Astrocyte (in vitro differentiated cells and primary cell): ENCODE data around the gene KYNU. TPM values are rescaled to one million over a fixed set of nuclear protein-coding genes. Genes with fewer than 3 reads are reported as not detected.

Source experiments
- DNase-seq: peaks from one replicate; pipeline ENCODE4 v3.0.0-alpha.2; 2010; ENCODE audit warnings: low read depth
- FAIRE-seq: peaks from 2 replicates; lab custom pipeline; 2011; peaks lifted over from hg19 to GRCh38; lab: Jason Lieb, UNC
- H2AFZ ChIP-seq: 2 replicates; pipeline ENCODE4 v1.6.0; 2012; ENCODE audit warnings: low read depth, low read length, inconsistent platforms
- H3K27ac ChIP-seq: 2 replicates; pipeline ENCODE4 v1.5.1; 2011; ENCODE audit warnings: low read depth, low read length, inconsistent platforms
- H3K27me3 ChIP-seq: 2 replicates; pipeline ENCODE4 v1.6.0; 2011; ENCODE audit warnings: low read length, inconsistent platforms; ENCODE audit not compliant: insufficient read depth
- H3K36me3 ChIP-seq: 2 replicates; pipeline ENCODE4 v1.5.1; 2011; ENCODE audit warnings: low read length, inconsistent platforms; ENCODE audit not compliant: insufficient read depth
- H3K4me1 ChIP-seq: 2 replicates; pipeline ENCODE4 v1.5.1; 2011; ENCODE audit warnings: low read length, inconsistent platforms; ENCODE audit not compliant: insufficient read depth
- H3K4me2 ChIP-seq: 2 replicates; pipeline ENCODE4 v1.6.0; 2012; ENCODE audit warnings: low read length, inconsistent platforms
- H3K4me3 ChIP-seq: 2 replicates; pipeline ENCODE4 v1.5.1; 2011; ENCODE audit warnings: low read depth, mild to moderate bottlenecking, low read length, inconsistent platforms; ENCODE audit not compliant: insufficient read depth
- H3K79me2 ChIP-seq: 2 replicates; pipeline ENCODE4 v1.6.0; 2012; ENCODE audit warnings: mild to moderate bottlenecking, low read length, inconsistent platforms; ENCODE audit not compliant: insufficient read depth
- H3K9ac ChIP-seq: 2 replicates; pipeline ENCODE4 v1.6.0; 2012; ENCODE audit warnings: mild to moderate bottlenecking, low read length, inconsistent platforms
- H3K9me3 ChIP-seq: 2 replicates; pipeline ENCODE4 v1.5.1; 2012; ENCODE audit warnings: low read depth, mild to moderate bottlenecking, low read length, inconsistent platforms; ENCODE audit not compliant: insufficient read depth
- H4K20me1 ChIP-seq: 2 replicates; pipeline ENCODE4 v1.6.0; 2012; ENCODE audit warnings: low read length, inconsistent platforms; ENCODE audit not compliant: insufficient read depth
- H3K27ac Mint-ChIP-seq: one replicate; pipeline ENCODE4 v1.8.0; 2021; ENCODE audit warnings: mild to moderate bottlenecking, mixed read lengths; ENCODE audit not compliant: unreplicated experiment
- H3K27me3 Mint-ChIP-seq: one replicate; pipeline ENCODE4 v1.8.0; 2021; ENCODE audit warnings: low read depth, mixed read lengths; ENCODE audit not compliant: unreplicated experiment
- H3K36me3 Mint-ChIP-seq: one replicate; pipeline ENCODE4 v1.8.0; 2021; ENCODE audit warnings: low read depth, mixed read lengths; ENCODE audit not compliant: unreplicated experiment
- H3K4me1 Mint-ChIP-seq: one replicate; pipeline ENCODE4 v1.8.0; 2021; ENCODE audit warnings: low read depth, mixed read lengths; ENCODE audit not compliant: unreplicated experiment
- H3K4me3 Mint-ChIP-seq: one replicate; pipeline ENCODE4 v1.8.0; 2021; ENCODE audit warnings: mild to moderate bottlenecking, moderate library complexity, mixed read lengths; ENCODE audit not compliant: unreplicated experiment
- H3K9me3 Mint-ChIP-seq: one replicate; pipeline ENCODE4 v1.8.0; 2021; ENCODE audit warnings: mild to moderate bottlenecking, mixed read lengths; ENCODE audit not compliant: unreplicated experiment
- EZH2 ChIP-seq: IDR thresholded peaks from 2 replicates; pipeline ENCODE4 v1.6.1; 2012; ENCODE audit warnings: mild to moderate bottlenecking, low read length, inconsistent platforms; ENCODE audit not compliant: insufficient read depth
- total RNA-seq: library from RNA; stranded (reverse); gene quantifications from 2 replicates; pipeline ENCODE4 v1.2.1, GENCODE V29; 2021
- TF ChIP-seq, protein P1 (sequence below): IDR thresholded peaks from 2 replicates; pipeline ENCODE4 v1.5.1; 2011; ENCODE audit warnings: low read depth, mild to moderate bottlenecking, inconsistent platforms, low read length, moderate library complexity; ENCODE audit not compliant: insufficient read depth

The KYNU gene
- total RNA-seq, 1 donor from 2014 or later: 1.2 TPM

DNA sequence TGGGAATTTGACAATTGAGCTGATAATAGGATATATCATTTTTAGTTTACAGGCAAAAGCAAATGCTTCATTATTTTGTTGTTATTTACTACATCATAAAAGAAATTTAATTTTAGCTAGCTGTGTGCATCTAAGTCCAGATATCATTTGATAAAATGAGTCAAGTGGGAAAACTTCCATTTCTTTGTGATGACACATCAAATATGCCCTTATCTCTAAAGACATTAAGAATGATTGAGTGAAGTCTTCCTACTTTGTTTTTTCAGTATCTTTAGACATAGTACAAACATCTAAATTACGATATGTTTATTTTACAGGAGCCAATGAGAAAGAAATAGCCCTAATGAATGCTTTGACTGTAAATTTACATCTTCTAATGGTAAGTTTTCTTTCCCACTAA, 77.0 kb downstream of the KYNU start:
- no peaks in the 10 kb centered on the region for H3K79me2 ChIP-seq
- H3K4me1 ChIP-seq: no peaks in the 10 kb centered on the region
- no peak overlapping the region for H2AFZ ChIP-seq
- Mint-ChIP-seq H3K36me3 (no peaks in the 10 kb centered on the region), H3K4me1 (no peaks in the 10 kb centered on the region), H3K27me3 (no peaks in the 10 kb centered on the region), H3K9me3 (peaks cover 8% of the 10 kb centered on the region), H3K27ac (no peak overlapping the region), H3K4me3 (no peak overlapping the region)
- DNase-seq: peak; percentile 31
- no peak for FAIRE-seq
- H4K20me1 ChIP-seq: no peaks in the 10 kb centered on the region
- H3K4me2 ChIP-seq: no peak overlapping the region
- TF ChIP-seq, protein P1, sequence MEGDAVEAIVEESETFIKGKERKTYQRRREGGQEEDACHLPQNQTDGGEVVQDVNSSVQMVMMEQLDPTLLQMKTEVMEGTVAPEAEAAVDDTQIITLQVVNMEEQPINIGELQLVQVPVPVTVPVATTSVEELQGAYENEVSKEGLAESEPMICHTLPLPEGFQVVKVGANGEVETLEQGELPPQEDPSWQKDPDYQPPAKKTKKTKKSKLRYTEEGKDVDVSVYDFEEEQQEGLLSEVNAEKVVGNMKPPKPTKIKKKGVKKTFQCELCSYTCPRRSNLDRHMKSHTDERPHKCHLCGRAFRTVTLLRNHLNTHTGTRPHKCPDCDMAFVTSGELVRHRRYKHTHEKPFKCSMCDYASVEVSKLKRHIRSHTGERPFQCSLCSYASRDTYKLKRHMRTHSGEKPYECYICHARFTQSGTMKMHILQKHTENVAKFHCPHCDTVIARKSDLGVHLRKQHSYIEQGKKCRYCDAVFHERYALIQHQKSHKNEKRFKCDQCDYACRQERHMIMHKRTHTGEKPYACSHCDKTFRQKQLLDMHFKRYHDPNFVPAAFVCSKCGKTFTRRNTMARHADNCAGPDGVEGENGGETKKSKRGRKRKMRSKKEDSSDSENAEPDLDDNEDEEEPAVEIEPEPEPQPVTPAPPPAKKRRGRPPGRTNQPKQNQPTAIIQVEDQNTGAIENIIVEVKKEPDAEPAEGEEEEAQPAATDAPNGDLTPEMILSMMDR: no peak
- TF ChIP-seq EZH2: no peak
- H3K9me3 ChIP-seq: no peaks in the 10 kb centered on the region
- no peaks in the 10 kb centered on the region for H3K36me3 ChIP-seq
- H3K27ac ChIP-seq: no peak overlapping the region
- H3K4me3 ChIP-seq: no peak overlapping the region
- no peaks in the 10 kb centered on the region for H3K27me3 ChIP-seq
- H3K9ac ChIP-seq: no peak overlapping the region

DNA sequence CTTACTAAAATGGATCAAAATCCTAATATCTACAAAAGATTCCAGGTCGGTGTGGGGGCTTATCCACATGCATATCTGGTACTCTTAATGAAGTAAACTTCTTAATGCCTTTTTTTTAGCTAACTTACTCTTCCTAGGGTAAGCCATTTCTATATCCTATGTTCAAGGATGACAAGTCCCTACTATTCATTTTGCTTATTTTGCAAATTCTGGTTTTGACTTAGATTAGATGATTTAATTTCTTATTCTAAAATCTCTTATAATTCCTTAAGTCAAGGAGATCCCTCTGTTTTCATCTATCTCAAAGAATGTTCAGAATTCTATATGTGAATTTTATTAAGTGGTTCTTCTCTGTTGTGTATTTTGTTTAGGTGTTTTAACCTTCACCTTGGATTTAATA, 79.7 kb downstream of the KYNU start:
- no peak overlapping the region for H3K27ac ChIP-seq
- no peaks in the 10 kb centered on the region for H3K27me3 ChIP-seq
- FAIRE-seq (no peak), DNase-seq (no peak)
- no peaks in the 10 kb centered on the region for H3K9me3 Mint-ChIP-seq
- H3K4me1 Mint-ChIP-seq: no peaks in the 10 kb centered on the region
- no peaks in the 10 kb centered on the region for H3K4me1 ChIP-seq
- no peaks in the 10 kb centered on the region for H3K36me3 Mint-ChIP-seq
- H3K4me3 Mint-ChIP-seq: no peak overlapping the region
- no peak overlapping the region for H3K4me2 ChIP-seq
- TF ChIP-seq EZH2: no peak
- TF ChIP-seq, protein P1: no peak
- H2AFZ ChIP-seq: no peak overlapping the region
- no peaks in the 10 kb centered on the region for H3K36me3 ChIP-seq
- H4K20me1 ChIP-seq: no peaks in the 10 kb centered on the region
- no peak overlapping the region for H3K4me3 ChIP-seq
- no peak overlapping the region for H3K9ac ChIP-seq
- no peaks in the 10 kb centered on the region for H3K79me2 ChIP-seq
- no peaks in the 10 kb centered on the region for H3K9me3 ChIP-seq
- no peaks in the 10 kb centered on the region for H3K27me3 Mint-ChIP-seq
- H3K27ac Mint-ChIP-seq: no peak overlapping the region

DNA sequence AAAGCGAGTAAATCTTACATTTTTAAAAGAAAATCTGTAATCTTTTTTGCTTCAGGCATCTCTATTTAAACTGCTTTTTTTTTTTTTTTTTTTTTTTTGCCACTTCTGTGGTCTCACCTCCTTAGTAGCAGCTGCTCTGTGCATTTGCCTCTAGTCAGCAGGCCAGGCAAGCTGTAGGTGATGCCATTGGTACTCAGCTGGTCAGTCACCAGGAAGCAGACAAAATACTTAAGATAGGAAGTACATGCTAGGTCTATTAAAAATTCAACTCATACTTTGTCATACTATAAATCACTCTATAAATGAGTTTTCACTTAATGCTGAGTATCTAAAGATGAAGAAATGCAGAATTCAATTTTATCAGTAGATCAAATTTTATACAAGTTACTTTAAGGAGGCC, 83.7 kb downstream of the KYNU start:
- Mint-ChIP-seq H3K9me3 (peaks cover 5% of the 10 kb centered on the region), H3K4me1 (peaks cover 13% of the 10 kb centered on the region), H3K36me3 (no peaks in the 10 kb centered on the region), H3K4me3 (no peak overlapping the region), H3K27ac (no peak overlapping the region), H3K27me3 (no peaks in the 10 kb centered on the region)
- no peak overlapping the region for H3K4me2 ChIP-seq
- H3K4me3 ChIP-seq: no peak overlapping the region
- no peak overlapping the region for H3K27ac ChIP-seq
- TF ChIP-seq, protein P1: no peak
- no peak for TF ChIP-seq EZH2
- no peaks in the 10 kb centered on the region for H3K79me2 ChIP-seq
- H3K36me3 ChIP-seq: no peaks in the 10 kb centered on the region
- DNase-seq: no peak
- no peak for FAIRE-seq
- no peaks in the 10 kb centered on the region for H3K27me3 ChIP-seq
- H3K9me3 ChIP-seq: no peaks in the 10 kb centered on the region
- no peaks in the 10 kb centered on the region for H4K20me1 ChIP-seq
- H2AFZ ChIP-seq: no peak overlapping the region
- no peak overlapping the region for H3K9ac ChIP-seq
- peaks cover 4% of the 10 kb centered on the region for H3K4me1 ChIP-seq
